HG03521 (cell line): ENCODE data around the gene GLTPD2.

Experiments used
- ATAC-seq: cut with Tn5 transposase; IDR thresholded peaks from one replicate; pipeline ENCODE4 v1.9.1; 2021; ENCODE audit warnings: mild to moderate bottlenecking, moderate library complexity; ENCODE audit not compliant: unreplicated experiment

The GLTPD2 gene

GRCh38 chr17:4807605-4808377 is 19.0 kb downstream of the GLTPD2 start:
- ATAC-seq = no peak

GRCh38 chr17:4808378-4808767 is 19.6 kb downstream of the GLTPD2 start:
- ATAC-seq = no peak

DNA sequence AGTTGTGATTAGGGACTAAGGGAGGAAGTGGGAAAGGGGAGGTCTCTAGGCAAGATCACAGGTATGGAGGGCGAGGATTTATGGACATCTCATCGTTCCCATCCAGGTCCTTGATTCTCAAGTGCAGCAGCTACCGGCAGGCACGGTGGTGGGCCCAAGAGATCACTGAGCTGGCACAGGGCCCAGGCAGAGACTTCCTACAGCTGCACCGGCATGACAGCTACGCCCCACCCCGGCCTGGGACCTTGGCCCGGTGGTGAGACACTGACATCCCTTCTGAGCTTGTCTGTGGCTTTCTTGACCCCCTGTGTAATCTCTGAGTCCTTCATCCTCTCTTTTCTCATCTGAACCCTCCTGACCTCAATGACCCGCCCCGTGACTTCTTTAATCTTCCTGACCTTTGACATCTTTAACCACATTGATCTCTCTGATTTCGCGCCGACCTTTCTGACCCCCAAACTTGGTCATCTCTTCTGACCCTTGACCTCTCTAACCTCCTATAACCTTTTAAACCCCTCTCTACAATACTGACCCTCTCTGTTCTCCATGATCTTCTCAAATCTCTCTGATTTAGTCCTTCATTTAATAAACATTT is 22.0 kb downstream of the GLTPD2 start:
- ATAC-seq = no peak

DNA sequence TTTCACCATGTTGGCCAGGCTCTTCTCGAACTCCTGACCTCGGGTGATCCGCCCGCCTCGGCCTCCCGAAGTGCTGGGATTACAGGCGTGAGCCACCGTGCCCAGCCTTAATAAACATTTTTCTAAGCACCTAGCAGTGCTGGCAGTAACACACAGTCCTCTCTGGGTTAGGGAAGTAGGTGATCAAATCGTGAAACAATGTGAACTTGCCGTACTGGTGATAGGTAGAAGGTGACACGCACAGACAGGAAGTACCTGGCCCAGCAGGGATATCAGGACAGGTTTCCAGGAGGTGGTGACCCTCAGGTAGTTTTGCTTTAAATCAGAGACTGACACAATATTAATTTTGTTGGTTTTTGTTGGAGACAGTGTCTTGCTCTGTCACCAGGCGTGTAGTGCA is 22.7 kb downstream of the GLTPD2 start:
- ATAC-seq = no peak

- no peak for ATAC-seq
Measured at GRCh38 chr17:4812690-4813089, 23.9 kb downstream of the GLTPD2 start.

DNA sequence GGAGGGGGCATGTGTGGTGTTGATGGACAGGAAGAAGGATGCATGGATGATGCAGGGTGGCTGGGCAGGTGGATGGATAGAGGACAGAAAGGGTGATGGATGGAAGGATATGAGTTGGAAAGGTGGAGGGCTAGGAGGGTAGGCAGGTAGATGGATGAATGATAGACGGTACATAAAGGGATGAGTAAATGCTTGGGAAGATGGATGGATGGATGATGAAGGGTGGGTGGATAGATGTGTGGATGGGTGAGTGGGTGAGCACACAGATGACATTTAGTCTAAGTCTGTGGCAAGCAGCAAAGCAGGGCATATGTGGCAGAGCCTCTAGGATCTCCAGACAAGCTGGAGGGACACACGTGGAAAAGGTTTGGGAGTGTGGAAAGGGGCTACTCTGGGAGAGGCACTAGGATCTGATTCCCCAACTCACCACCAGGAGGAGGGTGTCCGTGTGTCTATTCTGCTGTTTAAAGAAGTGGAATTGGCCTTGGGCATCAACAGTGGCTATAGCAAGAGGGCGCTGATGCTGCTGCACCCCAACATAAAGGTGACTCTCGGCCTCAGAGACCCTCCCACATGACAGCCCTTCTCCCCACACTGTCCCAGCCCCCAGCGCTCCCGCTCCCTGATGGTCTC is 26.4 kb downstream of the GLTPD2 start:
- no peak for ATAC-seq

GRCh38 chr17:4816826-4817225 is 28.1 kb downstream of the GLTPD2 start:
- ATAC-seq = no peak

- ATAC-seq = no peak
Measured at GRCh38 chr17:4818276-4818675, 29.5 kb downstream of the GLTPD2 start.

DNA sequence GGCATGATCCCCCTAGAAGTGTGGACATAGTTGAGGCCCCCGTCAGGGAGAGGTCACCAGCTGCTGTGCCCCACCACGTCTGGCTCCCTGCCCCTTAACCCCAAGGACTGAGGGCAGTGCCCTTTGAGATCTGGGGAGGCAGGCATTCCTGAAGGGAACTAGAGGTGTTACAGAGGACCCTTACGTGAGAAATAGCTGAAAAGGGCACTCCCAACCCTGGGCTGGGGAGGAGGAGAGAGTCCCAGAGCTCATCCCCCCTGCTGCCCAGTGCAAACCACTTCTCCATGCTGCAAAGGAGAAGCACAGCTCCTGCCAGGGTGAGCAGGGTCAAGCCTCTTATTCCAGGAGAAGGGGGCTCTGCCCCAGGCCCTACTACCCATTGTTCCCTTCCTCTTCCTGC is 34.1 kb downstream of the GLTPD2 start:
- ATAC-seq = no peak

- no peak for ATAC-seq
Measured at GRCh38 chr17:4823373-4824089, 34.8 kb downstream of the GLTPD2 start.

- ATAC-seq = no peak
Measured at GRCh38 chr17:4827399-4827798, 38.6 kb downstream of the GLTPD2 start.

- peak; percentile 9 for ATAC-seq
Measured at GRCh38 chr17:4832829-4833177, 44.0 kb downstream of the GLTPD2 start.

- peak; percentile 93 for ATAC-seq
Measured at GRCh38 chr17:4833178-4833940, 44.6 kb downstream of the GLTPD2 start, which contains the start of gene MINK1. MINK1 (plus strand) TSS chr17:4833340; CDS start chr17:4833584, 244 bp downstream.

DNA sequence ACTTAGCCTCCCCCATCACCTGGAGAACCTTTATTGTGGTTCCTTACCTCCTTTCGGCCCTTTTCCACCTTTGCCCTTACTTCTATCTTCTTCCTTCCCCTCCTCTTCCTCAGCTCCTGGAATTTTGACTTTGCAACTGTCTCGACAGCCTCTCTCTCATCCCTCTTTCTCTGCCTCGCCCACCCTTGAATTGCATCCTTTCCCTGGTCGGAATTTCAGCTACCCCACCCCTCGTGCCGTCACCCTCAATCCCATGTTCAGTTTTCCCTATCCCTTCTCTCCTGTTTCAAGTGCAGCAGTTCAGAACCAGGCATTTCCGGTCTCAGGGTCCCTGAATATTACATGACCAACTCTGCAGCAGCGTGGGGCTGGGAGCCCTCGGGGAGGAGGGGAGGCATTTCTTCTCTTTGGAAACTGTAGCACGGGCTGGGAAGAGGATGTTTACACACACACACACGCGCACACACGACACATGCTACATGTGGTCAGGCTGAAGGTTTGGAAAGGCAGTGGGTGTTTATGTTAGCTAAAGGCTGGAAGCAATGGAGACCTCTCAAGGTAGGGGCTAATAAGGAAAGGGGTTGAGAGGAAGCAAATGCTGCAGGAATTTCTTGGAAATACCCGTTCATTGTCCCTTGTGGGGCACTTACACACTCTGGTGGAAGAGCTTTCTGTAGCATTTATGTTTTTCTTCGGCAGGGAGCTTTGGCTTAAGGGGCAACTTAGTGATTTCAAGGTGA is 45.3 kb downstream of the GLTPD2 start:
- ATAC-seq = no peak

DNA sequence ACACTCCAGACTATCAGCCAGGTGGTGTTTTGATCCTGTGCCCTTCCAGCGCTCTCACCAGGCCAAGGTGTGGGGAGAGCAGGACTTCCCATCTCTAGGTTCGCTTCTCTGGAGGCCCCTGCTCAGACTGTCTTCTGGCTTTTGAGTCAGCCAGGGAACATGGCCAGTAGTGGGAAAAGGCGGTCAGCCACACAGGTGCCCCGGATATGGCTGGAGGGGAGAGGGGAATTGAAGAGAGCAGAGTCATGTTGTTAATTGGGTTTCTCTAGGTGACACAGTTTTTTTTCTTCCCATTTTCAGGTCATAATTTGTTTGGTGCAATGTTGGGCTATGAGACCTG is 45.9 kb downstream of the GLTPD2 start:
- ATAC-seq = no peak

DNA sequence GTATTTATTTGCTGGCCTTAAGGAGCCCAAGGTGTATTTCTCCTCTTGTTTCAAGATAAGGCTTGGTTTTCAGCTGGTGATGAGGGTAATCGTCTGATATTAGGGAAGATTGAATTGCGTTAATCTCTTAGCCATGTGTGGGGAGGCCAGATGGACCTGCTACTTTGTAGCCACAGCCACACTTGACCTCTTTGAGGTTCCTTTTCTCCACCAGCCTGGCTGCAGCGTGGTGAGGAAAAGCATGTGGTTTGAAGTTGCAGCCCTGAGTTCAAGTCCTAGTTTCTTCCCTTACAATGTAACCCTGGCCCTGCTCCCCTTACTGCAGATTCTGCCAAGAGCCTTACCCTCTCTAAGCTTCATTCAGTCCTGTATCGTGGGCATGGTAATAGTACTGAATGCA is 47.5 kb downstream of the GLTPD2 start:
- no peak for ATAC-seq

DNA sequence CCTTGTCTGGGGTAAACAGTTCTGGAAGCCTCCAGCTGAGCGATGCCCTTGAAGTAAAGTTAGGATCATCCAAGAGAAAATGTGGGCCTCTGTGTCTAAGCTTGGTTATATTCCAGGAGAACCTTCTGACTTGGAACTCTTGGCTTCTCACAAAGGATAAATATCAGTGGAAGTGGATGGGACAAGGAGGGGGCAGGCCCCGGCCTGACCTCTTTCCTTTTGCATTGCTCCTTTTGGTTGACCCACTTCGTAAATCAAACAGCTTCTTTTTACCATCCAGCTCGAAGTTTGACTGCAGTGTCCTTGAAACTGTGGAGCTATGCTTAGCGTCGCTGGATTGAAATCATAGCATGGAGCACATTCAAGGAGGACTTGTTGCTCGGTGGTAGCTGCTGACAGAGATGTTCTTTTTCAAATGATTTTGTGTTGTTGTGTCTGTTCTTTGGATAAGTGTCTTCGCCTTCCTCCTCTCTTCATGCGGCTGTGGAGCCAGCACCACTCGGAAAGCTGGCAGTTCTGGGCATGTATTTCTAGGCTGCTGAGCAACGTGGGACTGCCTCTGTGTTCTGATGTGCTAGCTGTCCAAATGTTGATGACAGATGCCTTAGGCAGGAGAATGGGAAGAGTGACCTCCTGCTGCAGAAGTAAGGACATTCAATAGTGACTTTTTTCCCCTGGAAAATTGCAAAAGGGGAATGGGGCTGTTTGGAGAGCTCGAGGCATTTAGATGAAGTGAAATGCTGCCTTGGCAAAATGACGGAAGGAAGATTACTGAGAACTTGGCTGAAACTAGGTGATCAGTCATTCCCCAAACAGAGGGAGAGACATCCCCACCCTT is 48.9 kb downstream of the GLTPD2 start:
- no peak for ATAC-seq

DNA sequence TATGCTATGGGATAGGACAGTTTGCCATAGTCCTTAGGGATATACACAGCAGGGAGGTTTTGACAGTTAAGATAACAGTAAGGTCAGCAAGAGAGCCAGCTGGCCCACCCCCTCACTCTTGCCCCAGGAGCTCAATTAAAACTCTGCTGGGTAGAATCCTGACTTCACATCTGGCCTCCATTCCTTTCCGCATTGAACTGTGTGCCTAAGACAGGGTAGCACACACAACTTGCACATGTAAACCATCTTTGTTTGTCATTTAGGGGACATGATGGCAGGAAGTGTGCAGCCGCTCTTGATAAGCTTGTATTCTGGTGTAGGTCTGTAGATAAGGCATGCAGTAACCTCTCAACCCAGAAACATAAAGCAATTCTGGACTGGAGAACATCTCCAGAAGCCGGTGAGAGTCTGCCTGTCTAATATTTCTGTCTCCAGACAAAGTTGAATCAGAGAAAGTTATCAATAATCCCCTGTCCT is 49.6 kb downstream of the GLTPD2 start:
- ATAC-seq = no peak

DNA sequence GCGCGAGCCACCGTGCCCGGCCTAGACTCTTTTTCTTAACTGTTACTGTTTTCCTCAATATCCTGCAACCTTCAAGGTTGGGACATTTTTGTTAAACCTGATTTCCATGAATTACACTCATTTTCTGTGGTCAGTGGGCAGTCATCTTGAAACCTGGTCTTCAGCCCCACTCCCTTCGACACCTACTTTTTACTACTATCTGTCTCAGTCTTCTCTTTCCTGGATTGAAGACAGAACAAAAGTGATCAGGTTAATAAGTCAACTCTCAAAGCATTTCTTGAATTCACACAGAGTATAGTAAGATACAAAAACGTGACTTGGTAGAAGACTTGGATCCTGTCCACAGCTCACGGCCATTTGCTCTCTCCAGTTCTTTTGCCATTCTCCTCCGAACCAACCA is 50.5 kb downstream of the GLTPD2 start:
- no peak for ATAC-seq
